Upper lobe of left lung (tissue), 4 donors: Measurements from ENCODE around the gene PGS1.

Source experiments
- EP300 ChIP-seq, 4 donors: sonication (generic); formaldehyde crosslinking; IDR thresholded peaks; one replicate each; pipeline ENCODE4 v1.5.1; 2017; ENCODE audit warnings: antibody characterized with exemption in 4 of 4, control low read depth in 2 of 4
- POLR2A ChIP-seq, 4 donors: fragments of 450-650 bp; IDR thresholded peaks; one replicate each; pipeline ENCODE4 v1.5.1; 2016 to 2017; ENCODE audit warnings: antibody characterized with exemption in 4 of 4, mild to moderate bottlenecking in 2 of 4
- TF ChIP-seq, protein P1 (sequence below), 6 experiments: fragments of 450-650 bp in 4 of 6; fragments of 200-600 bp in 2 of 6; sonication (generic) in 2 of 6; IDR thresholded peaks; one replicate each; pipeline ENCODE4 v1.5.1; 2016 to 2019; ENCODE audit warnings: antibody characterized with exemption in 6 of 6

GRCh38 chr17:78355701-78356100 is 22.7 kb upstream of the PGS1 start:
- TF ChIP-seq, protein P1, sequence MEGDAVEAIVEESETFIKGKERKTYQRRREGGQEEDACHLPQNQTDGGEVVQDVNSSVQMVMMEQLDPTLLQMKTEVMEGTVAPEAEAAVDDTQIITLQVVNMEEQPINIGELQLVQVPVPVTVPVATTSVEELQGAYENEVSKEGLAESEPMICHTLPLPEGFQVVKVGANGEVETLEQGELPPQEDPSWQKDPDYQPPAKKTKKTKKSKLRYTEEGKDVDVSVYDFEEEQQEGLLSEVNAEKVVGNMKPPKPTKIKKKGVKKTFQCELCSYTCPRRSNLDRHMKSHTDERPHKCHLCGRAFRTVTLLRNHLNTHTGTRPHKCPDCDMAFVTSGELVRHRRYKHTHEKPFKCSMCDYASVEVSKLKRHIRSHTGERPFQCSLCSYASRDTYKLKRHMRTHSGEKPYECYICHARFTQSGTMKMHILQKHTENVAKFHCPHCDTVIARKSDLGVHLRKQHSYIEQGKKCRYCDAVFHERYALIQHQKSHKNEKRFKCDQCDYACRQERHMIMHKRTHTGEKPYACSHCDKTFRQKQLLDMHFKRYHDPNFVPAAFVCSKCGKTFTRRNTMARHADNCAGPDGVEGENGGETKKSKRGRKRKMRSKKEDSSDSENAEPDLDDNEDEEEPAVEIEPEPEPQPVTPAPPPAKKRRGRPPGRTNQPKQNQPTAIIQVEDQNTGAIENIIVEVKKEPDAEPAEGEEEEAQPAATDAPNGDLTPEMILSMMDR (IDR thresholded peaks at IDR 0.05), result no peak
- TF ChIP-seq POLR2A (IDR thresholded peaks at IDR 0.05), result peak in 1 of 4 donors; percentile 46
- TF ChIP-seq EP300 (IDR thresholded peaks at IDR 0.05), result no peak
